HEK293 (cell line): ENCODE measurements around the gene SPC24.

Experiments
- ELK4 ChIP-seq: IDR thresholded peaks from 2 replicates; pipeline ENCODE4 v1.6.1; 2011; ENCODE audit warnings: mild to moderate bottlenecking, low read depth, low read length, borderline replicate concordance
- GFI1B ChIP-seq: fragments of 450-650 bp; formaldehyde crosslinking; IDR thresholded peaks from 2 replicates; pipeline ENCODE4 v1.5.1; 2016; ENCODE audit warnings: missing biosample characterization, missing genetic modification characterization
- KLF8 ChIP-seq: fragments of 450-650 bp; formaldehyde crosslinking; IDR thresholded peaks from 2 replicates; pipeline ENCODE4 v1.5.1; 2016; ENCODE audit warnings: missing biosample characterization, missing genetic modification characterization
- OVOL3 ChIP-seq: fragments of 450-650 bp; formaldehyde crosslinking; IDR thresholded peaks from 2 replicates; pipeline ENCODE4 v1.5.1; 2016; ENCODE audit warnings: missing biosample characterization, missing genetic modification characterization
- PATZ1 ChIP-seq: fragments of 450-650 bp; formaldehyde crosslinking; IDR thresholded peaks from 2 replicates; pipeline ENCODE4 v1.5.1; 2016; ENCODE audit warnings: missing biosample characterization, missing genetic modification characterization
- PRDM4 ChIP-seq: fragments of 450-650 bp; formaldehyde crosslinking; IDR thresholded peaks from 2 replicates; pipeline ENCODE4 v1.5.1; 2017; ENCODE audit warnings: missing biosample characterization, missing genetic modification characterization
- REST ChIP-seq: fragments of 450-650 bp; formaldehyde crosslinking; IDR thresholded peaks from 2 replicates; pipeline ENCODE4 v1.5.1; 2016; ENCODE audit warnings: missing biosample characterization, missing genetic modification characterization
- SP2 ChIP-seq: fragments of 450-650 bp; formaldehyde crosslinking; IDR thresholded peaks from 2 replicates; pipeline ENCODE4 v1.5.1; 2016; ENCODE audit warnings: missing biosample characterization, missing genetic modification characterization
- ZBTB11 ChIP-seq: fragments of 450-650 bp; formaldehyde crosslinking; conservative IDR thresholded peaks from 2 replicates; pipeline ENCODE4 v1.5.1; 2016; ENCODE audit warnings: low read depth, missing biosample characterization, missing genetic modification characterization
- ZBTB26 ChIP-seq: fragments of 450-650 bp; formaldehyde crosslinking; optimal IDR thresholded peaks from 2 replicates; pipeline ENCODE3; 2016; ENCODE audit warnings: missing biosample characterization, mild to moderate bottlenecking, missing genetic modification characterization
- ZFP3 ChIP-seq: fragments of 450-650 bp; formaldehyde crosslinking; IDR thresholded peaks from 2 replicates; pipeline ENCODE4 v1.5.1; 2016; ENCODE audit warnings: low read depth, missing biosample characterization, missing genetic modification characterization
- ZNF138 ChIP-seq: fragments of 450-650 bp; formaldehyde crosslinking; IDR thresholded peaks from 2 replicates; pipeline ENCODE4 v1.5.1; 2016; ENCODE audit warnings: missing biosample characterization, missing genetic modification characterization, borderline replicate concordance
- ZNF16 ChIP-seq: fragments of 450-650 bp; formaldehyde crosslinking; IDR thresholded peaks from 2 replicates; pipeline ENCODE4 v1.5.1; 2016; ENCODE audit warnings: low read depth, missing biosample characterization, missing genetic modification characterization
- ZNF416 ChIP-seq: fragments of 450-650 bp; formaldehyde crosslinking; IDR thresholded peaks from 2 replicates; pipeline ENCODE4 v1.5.1; 2016; ENCODE audit warnings: missing biosample characterization, missing genetic modification characterization
- ZNF449 ChIP-seq: fragments of 450-650 bp; formaldehyde crosslinking; IDR thresholded peaks from 2 replicates; pipeline ENCODE4 v1.5.1; 2017; ENCODE audit warnings: missing biosample characterization, mild to moderate bottlenecking, missing genetic modification characterization, moderate library complexity
- ZNF510 ChIP-seq: fragments of 450-650 bp; formaldehyde crosslinking; IDR thresholded peaks from 2 replicates; pipeline ENCODE4 v1.5.1; 2018; ENCODE audit warnings: mild to moderate bottlenecking, missing genetic modification characterization, missing biosample characterization; ENCODE audit not compliant: insufficient replicate concordance
- ZNF521 ChIP-seq: fragments of 450-650 bp; formaldehyde crosslinking; IDR thresholded peaks from 2 replicates; pipeline ENCODE4 v1.5.1; 2017; ENCODE audit warnings: missing biosample characterization, mild to moderate bottlenecking, missing genetic modification characterization
- ZNF529 ChIP-seq: fragments of 450-650 bp; formaldehyde crosslinking; IDR thresholded peaks from 2 replicates; pipeline ENCODE4 v1.5.1; 2017; ENCODE audit warnings: missing genetic modification characterization, missing biosample characterization; ENCODE audit not compliant: insufficient replicate concordance
- ZNF555 ChIP-seq: fragments of 450-650 bp; formaldehyde crosslinking; conservative IDR thresholded peaks from 2 replicates; pipeline ENCODE4 v1.5.1; 2017; ENCODE audit warnings: missing biosample characterization, mild to moderate bottlenecking, missing genetic modification characterization, inconsistent platforms
- ZNF596 ChIP-seq: fragments of 450-650 bp; IDR thresholded peaks from 2 replicates; pipeline ENCODE4 v1.5.0; 2018; ENCODE audit warnings: missing biosample characterization, mild to moderate bottlenecking, missing genetic modification characterization, moderate library complexity
- ZNF623 ChIP-seq: fragments of 450-650 bp; formaldehyde crosslinking; IDR thresholded peaks from 2 replicates; pipeline ENCODE4 v1.5.1; 2016; ENCODE audit warnings: missing biosample characterization, missing genetic modification characterization

The SPC24 gene

GRCh38 chr19:11196406-11197287 lies 41.1 kb upstream of the SPC24 start (continued):
- TF ChIP-seq ZNF510 (no peak), ZFP3 (tag by site-specific recombination) (no peak), ZBTB11 (tag by site-specific recombination) (no peak), GFI1B (tag by site-specific recombination) (no peak), ZNF555 (no peak), ZNF449 (peak; percentile 80), REST (tag by site-specific recombination) (no peak), ELK4 (no peak), ZNF596 (tag by site-specific recombination) (no peak), SP2 (peak; percentile 38), ZNF16 (tag by site-specific recombination) (no peak), ZNF623 (tag by site-specific recombination) (no peak), ZNF529 (tag by site-specific recombination) (no peak), PRDM4 (tag by site-specific recombination) (no peak), KLF8 (tag by site-specific recombination) (no peak), ZNF521 (tag by site-specific recombination) (no peak), PATZ1 (tag by site-specific recombination) (peak; percentile 76), ZNF416 (tag by site-specific recombination) (no peak), OVOL3 (no peak), ZBTB26 (no peak), ZNF138 (no peak)
